Activated T-cell treated with anti-CD3 and anti-CD28 coated beads, Interleukin-2, amount 50 U/mL, for 48 hours (primary cell): ENCODE data around the gene EFCAB13.
A peak's percentile ranks its signal among the peaks of the same experiment; 100 is the strongest.

Source experiments
- DNase-seq, 2 experiments: peaks; one replicate each; pipeline ENCODE4 v3.0.0-alpha.2; 2020

EFCAB13 gene

GRCh38 chr17:47292206-47292605 is 31.5 kb upstream of the EFCAB13 start:
- no peak for DNase-seq

GRCh38 chr17:47295037-47295873 is 28.5 kb upstream of the EFCAB13 start:
- no peak for DNase-seq

GRCh38 chr17:47295874-47296255 is 27.9 kb upstream of the EFCAB13 start:
- no peak for DNase-seq

- no peak for DNase-seq
These were observed 25.9 kb upstream of the EFCAB13 start for GRCh38 chr17:47297661-47298400.

- no peak for DNase-seq
These were observed 25.0 kb upstream of the EFCAB13 start for GRCh38 chr17:47298712-47299111.

GRCh38 chr17:47299239-47299910 is 24.4 kb upstream of the EFCAB13 start:
- DNase-seq: no peak

- DNase-seq: no peak
These were observed 23.0 kb upstream of the EFCAB13 start for GRCh38 chr17:47300718-47301117.

GRCh38 chr17:47301161-47301560 is 22.6 kb upstream of the EFCAB13 start:
- no peak for DNase-seq

- no peak for DNase-seq
These were observed 21.9 kb upstream of the EFCAB13 start for GRCh38 chr17:47301831-47302230.

GRCh38 chr17:47304186-47304585 is 19.6 kb upstream of the EFCAB13 start:
- DNase-seq: no peak

- no peak for DNase-seq
These were observed 18.3 kb upstream of the EFCAB13 start for GRCh38 chr17:47305302-47305923.

GRCh38 chr17:47310186-47310733 is 13.5 kb upstream of the EFCAB13 start:
- DNase-seq: no peak

GRCh38 chr17:47311420-47311819 is 12.3 kb upstream of the EFCAB13 start:
- DNase-seq: no peak

GRCh38 chr17:47315451-47316266 is 8.1 kb upstream of the EFCAB13 start:
- no peak for DNase-seq

GRCh38 chr17:47316311-47316710 is 7.4 kb upstream of the EFCAB13 start:
- DNase-seq: no peak

- DNase-seq: no peak
These were observed 6.6 kb upstream of the EFCAB13 start for GRCh38 chr17:47317119-47317518.

GRCh38 chr17:47318197-47318918 is 5.4 kb upstream of the EFCAB13 start:
- DNase-seq: no peak

GRCh38 chr17:47320879-47321502 is 2.8 kb upstream of the EFCAB13 start:
- no peak for DNase-seq

GRCh38 chr17:47324224-47325020 is 667 bp downstream of the EFCAB13 start:
- DNase-seq: peak in 1 of 2 experiments; percentile 60

GRCh38 chr17:47325176-47325575 is 1.4 kb downstream of the EFCAB13 start:
- DNase-seq: no peak
